Measurements from ENCODE around the gene CAPN10. TPM values are rescaled to one million over a fixed set of nuclear protein-coding genes. Genes with fewer than 3 reads are reported as not detected.

The CAPN10 gene
- total RNA-seq, 4 donors from 2014 or later: 6.8 to 12.2 (median 7.5) TPM

DNA sequence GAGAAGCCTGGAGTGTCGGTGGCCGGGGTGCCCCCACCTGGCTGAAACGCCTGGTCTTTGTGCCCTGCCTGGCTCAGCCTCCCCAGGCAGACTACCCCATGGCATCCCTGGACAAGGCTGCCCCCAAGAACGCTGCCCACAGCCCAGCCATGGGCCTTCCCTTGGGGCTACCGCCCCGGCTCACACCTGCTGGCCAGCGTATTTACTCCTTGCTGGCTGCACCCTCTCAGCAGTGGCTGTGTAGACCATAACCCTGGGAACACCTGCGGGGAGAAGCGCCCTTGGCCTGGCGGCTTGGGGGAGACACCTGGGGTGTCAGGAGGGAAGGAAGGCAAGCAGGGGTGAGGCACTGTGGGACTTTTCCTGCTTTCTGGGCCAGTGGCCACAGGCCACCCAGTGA is 17.3 kb downstream of the CAPN10 start:
- Histone ChIP-seq H3K9me3 (no peaks in the 10 kb centered on the region), H3K27ac (no peak overlapping the region), H3K27me3 (no peaks in the 10 kb centered on the region), H3K4me1 (peaks cover 0 to 6% of the 10 kb centered on the region in 2 donors), H3K36me3 (peaks cover 0 to 5% of the 10 kb centered on the region in 2 donors), H3K4me3 (no peak overlapping the region)
- ATAC-seq (no peak), DNase-seq (no peak)
- TF ChIP-seq, protein P1, sequence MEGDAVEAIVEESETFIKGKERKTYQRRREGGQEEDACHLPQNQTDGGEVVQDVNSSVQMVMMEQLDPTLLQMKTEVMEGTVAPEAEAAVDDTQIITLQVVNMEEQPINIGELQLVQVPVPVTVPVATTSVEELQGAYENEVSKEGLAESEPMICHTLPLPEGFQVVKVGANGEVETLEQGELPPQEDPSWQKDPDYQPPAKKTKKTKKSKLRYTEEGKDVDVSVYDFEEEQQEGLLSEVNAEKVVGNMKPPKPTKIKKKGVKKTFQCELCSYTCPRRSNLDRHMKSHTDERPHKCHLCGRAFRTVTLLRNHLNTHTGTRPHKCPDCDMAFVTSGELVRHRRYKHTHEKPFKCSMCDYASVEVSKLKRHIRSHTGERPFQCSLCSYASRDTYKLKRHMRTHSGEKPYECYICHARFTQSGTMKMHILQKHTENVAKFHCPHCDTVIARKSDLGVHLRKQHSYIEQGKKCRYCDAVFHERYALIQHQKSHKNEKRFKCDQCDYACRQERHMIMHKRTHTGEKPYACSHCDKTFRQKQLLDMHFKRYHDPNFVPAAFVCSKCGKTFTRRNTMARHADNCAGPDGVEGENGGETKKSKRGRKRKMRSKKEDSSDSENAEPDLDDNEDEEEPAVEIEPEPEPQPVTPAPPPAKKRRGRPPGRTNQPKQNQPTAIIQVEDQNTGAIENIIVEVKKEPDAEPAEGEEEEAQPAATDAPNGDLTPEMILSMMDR (IDR thresholded peaks at IDR 0.05 in 4 of 5, conservative IDR thresholded peaks at IDR 0.05 in 1 of 5): no peak
- TF ChIP-seq POLR2A (IDR thresholded peaks at IDR 0.05): no peak
- in situ Hi-C loops (cut with MboI; ENCODE audit: low sequenced_read_pairs in 4 of 4): no loop called here
- intact Hi-C loops (cut with DNase I; ENCODE audit: low total_unique reads): no loop called here

GRCh38 chr2:240604291-240604938 is 17.9 kb downstream of the CAPN10 start:
- H3K27me3 ChIP-seq: no peaks in the 10 kb centered on the region
- H3K4me1 ChIP-seq: peaks cover 0 to 6% of the 10 kb centered on the region in 2 donors
- peak; percentile 56 to 68 for ATAC-seq
- H3K36me3 ChIP-seq: no peaks in the 10 kb centered on the region
- TF ChIP-seq, protein P1 (IDR thresholded peaks at IDR 0.05 in 4 of 5, conservative IDR thresholded peaks at IDR 0.05 in 1 of 5): peak; percentile 19 to 64 (median 52)
- no peak for TF ChIP-seq POLR2A (IDR thresholded peaks at IDR 0.05)
- peak; percentile 47 to 67 for DNase-seq
- no peak overlapping the region for H3K4me3 ChIP-seq
- H3K9me3 ChIP-seq: no peaks in the 10 kb centered on the region
- no peak overlapping the region for H3K27ac ChIP-seq
- in situ Hi-C loops (cut with MboI; ENCODE audit: low sequenced_read_pairs in 4 of 4): no loop called here
- intact Hi-C loops (cut with DNase I; ENCODE audit: low total_unique reads): no loop called here

- TF ChIP-seq, protein P1 (IDR thresholded peaks at IDR 0.05 in 4 of 5, conservative IDR thresholded peaks at IDR 0.05 in 1 of 5): no peak
- no peak for TF ChIP-seq POLR2A (IDR thresholded peaks at IDR 0.05)
- in situ Hi-C loops (cut with MboI; ENCODE audit: low sequenced_read_pairs in 4 of 4): no loop called here
- DNase-seq: no peak
Measured at GRCh38 chr2:240604939-240605716, 18.6 kb downstream of the CAPN10 start.

GRCh38 chr2:240605867-240606743 is 19.6 kb downstream of the CAPN10 start:
- ATAC-seq (no peak), DNase-seq (no peak)
- no peak overlapping the region for H3K27ac ChIP-seq
- in situ Hi-C loops (cut with MboI; ENCODE audit: low sequenced_read_pairs in 4 of 4): no loop called here
- no peak overlapping the region for H3K4me3 ChIP-seq
- H3K9me3 ChIP-seq: no peaks in the 10 kb centered on the region
- H3K4me1 ChIP-seq: peaks cover 0 to 6% of the 10 kb centered on the region in 2 donors
- no peaks in the 10 kb centered on the region for H3K36me3 ChIP-seq
- H3K27me3 ChIP-seq: no peaks in the 10 kb centered on the region
- no peak for TF ChIP-seq POLR2A (IDR thresholded peaks at IDR 0.05)
- TF ChIP-seq, protein P1 (IDR thresholded peaks at IDR 0.05 in 4 of 5, conservative IDR thresholded peaks at IDR 0.05 in 1 of 5): no peak
- intact Hi-C loops (cut with DNase I; ENCODE audit: low total_unique reads): no loop called here

More at GRCh38 chr2:240604939-240605716, 18.6 kb downstream of the CAPN10 start:
- ATAC-seq: no peak
- Histone ChIP-seq H3K36me3 (no peaks in the 10 kb centered on the region), H3K27ac (no peak overlapping the region), H3K4me1 (peaks cover 0 to 6% of the 10 kb centered on the region in 2 donors), H3K27me3 (no peaks in the 10 kb centered on the region), H3K4me3 (no peak overlapping the region), H3K9me3 (no peaks in the 10 kb centered on the region)
- intact Hi-C loops (cut with DNase I; ENCODE audit: low total_unique reads): no loop called here
